Kidney glomerular epithelial cell (primary cell): ENCODE data around the gene BSND.

ENCODE experiments used
- DNase-seq: peaks from one replicate; lab custom pipeline; 2025; lab: John Stamatoyannopoulos, UW

Gene BSND

DNA sequence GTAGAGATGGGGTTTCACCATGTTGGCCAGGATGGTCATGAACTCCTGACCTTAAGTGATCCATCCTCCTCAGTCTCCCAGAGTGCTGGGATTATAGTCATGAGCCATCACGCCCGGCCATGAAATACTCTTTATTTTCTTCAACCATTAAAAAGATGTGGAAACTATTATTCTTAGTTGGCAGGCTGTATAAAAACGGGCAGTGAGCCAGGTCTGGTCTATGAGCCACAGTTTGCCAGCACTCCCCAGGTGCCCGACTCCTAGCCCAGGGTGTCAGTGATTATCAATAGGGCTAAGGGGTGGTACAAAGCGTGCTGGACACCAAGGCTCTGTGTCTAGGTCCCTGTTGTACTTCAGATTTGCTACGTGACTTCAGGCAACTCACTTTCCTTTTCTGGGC, 22.0 kb upstream of the BSND start:
- DNase-seq: no peak

DNA sequence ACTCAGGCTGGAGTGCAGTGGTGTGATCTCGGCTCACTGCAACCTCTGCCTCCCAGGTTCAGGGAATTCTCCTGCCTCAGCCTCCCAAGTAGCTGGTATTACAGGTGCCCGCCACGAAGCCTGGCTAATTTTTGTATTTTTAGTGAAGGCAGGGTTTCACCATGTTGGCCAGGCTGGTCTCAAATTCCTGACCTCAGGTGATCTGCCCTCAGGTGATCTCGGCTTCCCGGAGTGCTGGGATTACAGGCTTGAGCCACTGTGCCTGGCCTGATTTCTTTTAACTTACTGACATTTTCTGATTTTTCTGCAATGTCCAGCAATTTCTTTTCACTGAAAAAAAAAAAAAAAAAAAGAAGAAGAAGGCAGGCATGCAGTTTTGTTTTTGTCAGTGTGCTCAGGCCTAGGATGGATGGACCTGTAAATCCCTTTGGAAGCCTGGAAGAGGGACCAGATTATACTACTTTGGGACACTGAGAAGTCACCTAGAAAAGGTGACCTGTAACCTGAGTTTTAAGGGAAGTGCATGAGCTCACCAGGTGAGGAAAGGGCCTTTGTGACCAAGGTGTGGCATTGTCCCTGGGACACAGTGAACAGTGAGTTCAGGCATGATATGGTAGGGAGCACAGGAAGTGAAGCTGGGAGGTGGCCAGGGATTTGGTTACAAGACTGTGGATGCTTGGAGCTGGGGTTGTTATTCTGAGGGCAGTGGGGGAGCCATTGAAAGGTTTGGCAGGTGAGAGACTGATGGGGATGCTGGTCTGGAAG, 21.0 kb upstream of the BSND start:
- DNase-seq: no peak

GRCh38 chr1:54978528-54979326, 20.0 kb upstream of the BSND start:
- no peak for DNase-seq

DNA sequence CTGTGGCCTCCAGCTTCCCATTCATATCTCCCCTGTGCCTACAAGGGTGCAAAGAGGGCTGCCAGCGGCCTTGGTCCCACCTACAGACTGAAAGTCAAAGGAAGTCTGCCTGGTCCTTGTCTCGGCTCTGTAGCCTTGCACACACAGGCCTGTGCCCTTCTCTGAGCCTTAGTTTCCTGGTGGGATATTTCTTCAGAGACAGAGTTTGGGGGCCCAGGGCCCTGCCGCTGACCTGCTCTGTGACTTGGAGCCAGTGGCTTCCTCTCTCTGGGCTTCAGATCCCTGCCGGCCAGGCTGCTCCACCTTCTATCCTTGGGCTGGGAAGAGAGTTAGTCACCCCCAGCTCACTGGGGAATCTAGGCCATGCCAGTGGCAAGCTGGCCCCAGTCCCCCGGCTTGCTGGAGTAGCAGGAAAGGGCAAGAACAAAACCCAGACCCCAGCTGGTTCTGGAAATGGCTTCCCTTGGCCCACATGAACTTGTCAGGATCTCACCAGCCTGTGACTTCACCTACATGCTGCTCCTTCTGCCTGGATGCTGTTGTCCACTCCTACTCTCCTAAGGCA, 19.3 kb upstream of the BSND start:
- DNase-seq: no peak

- no peak for DNase-seq
These were observed 18.6 kb upstream of the BSND start for GRCh38 chr1:54980046-54980527.

DNA sequence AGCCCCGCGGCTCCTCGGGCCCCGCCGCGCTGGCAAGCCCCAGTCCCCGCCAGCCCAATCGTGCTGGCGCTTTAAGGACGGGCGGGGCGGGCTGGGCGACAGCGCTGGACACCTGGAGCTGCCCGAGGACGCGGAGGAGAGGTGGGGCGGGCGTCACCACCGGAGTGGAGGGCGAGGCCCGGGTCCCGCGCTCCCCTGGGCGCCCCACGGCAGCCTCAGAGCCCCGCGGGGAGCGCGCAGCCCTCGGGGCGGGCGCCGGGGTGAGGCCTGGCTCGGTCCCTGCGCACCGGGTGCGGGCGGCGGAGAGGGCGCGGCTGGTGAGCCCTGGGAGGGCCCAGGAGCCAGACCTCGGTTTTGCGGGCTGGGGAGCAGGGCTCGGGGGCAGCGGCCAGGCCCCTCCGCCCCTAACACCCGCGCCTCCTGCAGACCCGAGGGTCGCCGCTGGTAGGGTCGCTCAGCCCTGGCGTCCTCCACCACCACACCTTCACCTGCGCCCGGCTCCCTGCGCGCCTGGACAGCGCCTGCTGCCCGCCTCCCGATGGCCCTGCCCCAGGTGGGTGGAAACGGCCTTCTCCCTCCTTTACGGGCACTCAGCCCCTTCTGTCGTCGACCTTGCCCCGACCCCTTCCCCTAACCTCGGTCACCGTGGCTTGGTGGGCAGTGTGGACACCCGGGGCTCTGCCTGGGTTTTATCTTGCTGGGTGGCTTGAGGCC, 18.0 kb upstream of the BSND start, which contains the start of gene TMEM61:
TSS of gene TMEM61 (plus strand) at position 101 of the 714 bp plus-strand sequence. CDS start at position 539, 438 bp downstream.
- no peak for DNase-seq

DNA sequence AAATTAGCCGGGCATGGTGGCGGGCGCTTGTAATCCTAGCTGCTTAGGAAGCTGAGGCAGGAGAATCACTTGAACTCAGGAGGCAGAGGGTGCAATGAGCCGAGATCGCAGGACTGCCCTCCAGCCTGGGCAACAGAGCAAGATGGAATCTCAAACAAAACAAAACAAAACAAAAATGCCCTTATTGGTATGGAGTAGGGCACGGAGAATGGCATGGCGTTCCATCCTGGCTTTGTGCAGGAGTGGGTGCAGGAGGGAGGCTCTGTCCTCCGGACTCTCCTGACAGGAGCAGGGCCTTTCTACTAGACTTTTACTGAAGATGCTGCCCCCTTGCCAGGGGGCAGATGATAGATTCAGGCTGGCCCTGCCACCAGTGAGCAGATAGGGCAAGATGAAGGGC, 17.3 kb upstream of the BSND start:
- no peak for DNase-seq

DNA sequence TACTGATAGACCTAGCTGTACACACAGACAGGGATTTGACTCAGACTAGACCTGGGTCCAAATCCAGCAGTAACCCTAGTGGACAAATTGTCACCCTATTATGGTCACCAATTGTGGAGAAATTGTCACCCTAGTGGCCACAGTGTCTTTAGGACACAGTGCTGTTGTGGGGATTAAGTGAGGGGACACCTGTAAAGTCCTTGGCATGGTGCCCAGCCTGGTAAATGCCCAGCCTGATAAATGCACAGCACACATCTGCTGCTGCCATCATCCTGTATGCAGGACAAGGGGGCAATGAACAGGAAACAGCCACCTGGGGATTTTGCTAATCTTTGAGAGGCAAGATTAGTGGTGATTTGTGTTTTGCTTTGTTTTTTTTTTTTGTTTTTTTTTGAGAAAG, 16.0 kb upstream of the BSND start:
- DNase-seq: no peak

- DNase-seq: no peak
These were observed 14.4 kb upstream of the BSND start for GRCh38 chr1:54984131-54984842.

DNA sequence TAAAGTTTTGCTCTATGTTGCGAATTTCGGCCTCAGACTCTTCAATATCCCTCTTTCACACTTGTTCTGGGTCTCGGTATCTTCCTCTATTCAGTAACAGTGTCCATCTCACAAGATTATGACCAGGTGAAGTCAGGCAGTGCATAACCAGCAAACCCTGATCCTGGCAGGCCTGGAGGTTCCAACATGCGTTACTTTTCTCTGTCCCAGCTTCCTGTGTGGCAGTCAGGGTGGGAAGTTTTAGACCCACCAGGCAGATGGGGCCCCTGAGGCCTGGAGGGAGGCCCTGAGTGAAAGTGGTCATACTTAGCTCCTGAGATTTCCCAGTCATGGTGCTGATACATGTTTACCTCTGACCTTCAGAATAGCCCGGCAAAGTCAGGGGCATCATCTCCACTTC, 13.2 kb upstream of the BSND start:
- DNase-seq: no peak

DNA sequence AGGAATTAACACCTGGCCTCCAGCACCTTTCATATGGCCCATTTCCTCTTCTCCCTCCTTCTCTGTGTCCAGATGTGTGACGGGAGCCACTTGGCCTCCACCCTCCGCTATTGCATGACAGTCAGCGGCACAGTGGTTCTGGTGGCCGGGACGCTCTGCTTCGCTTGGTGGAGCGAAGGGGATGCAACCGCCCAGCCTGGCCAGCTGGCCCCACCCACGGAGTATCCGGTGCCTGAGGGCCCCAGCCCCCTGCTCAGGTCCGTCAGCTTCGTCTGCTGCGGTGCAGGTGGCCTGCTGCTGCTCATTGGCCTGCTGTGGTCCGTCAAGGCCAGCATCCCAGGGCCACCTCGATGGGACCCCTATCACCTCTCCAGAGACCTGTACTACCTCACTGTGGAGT, 12.7 kb upstream of the BSND start:
- DNase-seq: no peak

- DNase-seq: no peak
These were observed 12.2 kb upstream of the BSND start for GRCh38 chr1:54986533-54986932.

- no peak for DNase-seq
These were observed 11.3 kb upstream of the BSND start for GRCh38 chr1:54987427-54987826.

DNA sequence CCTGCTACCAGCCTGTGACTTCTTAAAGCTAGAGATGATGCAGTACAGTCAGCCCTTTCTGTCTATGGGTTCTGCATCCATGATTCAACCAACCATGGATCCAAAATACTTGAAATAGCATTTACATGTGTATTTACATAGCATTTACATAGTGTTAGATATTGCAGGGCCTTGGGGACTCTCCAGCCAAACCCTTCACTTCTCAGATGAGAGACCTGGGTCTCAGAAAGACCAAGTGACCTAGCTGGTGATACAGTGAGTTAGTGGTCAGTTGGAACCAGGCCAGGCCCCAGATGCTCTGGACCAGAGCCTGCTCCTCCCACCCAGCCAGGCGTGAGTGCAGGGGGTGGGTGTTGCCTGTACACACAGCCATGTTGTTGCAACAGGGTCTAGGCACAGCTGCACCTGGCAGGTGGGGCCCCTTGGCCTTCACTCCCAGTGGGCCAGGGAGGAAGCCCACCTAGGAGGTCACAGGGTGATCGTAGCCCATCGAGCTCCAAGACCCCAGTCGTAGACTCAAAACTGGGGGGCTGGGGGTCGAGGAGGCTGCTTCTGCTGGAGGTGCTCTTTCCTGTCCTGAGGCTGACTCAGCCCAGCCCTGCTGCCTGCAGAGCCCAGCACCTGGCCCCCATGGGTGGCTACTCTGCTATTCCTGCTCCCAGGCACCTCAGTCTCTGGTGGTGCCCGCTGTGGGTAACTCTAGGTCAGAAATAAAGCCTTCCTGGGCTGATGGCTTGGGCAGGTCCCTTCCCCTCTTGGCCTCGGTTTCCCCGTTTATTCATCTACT, 10.6 kb upstream of the BSND start:
- peak; percentile 69 for DNase-seq

DNA sequence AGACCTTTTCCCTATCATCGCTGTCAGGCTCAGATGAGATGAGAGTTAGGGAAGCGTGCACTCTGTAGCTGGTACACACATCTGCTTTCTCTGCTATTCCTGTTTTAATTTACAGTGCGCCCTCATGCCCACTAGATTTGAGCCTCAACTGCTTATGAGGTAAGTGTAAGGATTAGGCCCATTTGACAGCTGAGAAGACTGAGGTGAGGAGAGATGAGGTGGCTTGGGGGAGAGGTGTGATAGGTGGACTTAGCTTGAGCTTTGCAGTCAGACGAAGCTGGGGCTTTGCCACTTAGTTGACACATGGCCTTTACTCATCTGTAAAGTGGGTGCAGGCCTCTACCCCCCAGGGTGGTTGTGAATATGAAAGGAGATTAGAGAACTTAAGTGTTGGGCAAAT, 9.8 kb upstream of the BSND start:
- DNase-seq: no peak

DNA sequence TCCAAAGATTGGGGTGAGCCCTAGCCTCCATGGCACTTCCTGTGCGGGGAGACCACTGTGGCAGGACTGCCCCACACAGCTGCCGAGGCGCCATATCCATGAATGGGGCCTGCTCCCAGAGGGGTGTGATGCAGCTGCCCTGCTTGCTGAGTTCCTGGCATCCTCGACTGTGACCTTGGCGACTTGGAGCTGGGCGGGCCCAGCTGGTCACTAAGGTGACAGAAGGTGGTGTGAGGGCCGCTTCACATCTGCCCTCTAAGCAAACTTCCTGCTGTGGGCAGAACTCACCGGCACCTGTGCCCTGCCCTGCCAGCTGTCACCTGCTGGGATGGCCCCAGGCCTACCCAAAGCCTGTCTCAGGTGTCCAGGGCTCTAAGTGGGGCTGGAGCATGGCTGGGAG, 9.3 kb upstream of the BSND start:
- DNase-seq: no peak

DNA sequence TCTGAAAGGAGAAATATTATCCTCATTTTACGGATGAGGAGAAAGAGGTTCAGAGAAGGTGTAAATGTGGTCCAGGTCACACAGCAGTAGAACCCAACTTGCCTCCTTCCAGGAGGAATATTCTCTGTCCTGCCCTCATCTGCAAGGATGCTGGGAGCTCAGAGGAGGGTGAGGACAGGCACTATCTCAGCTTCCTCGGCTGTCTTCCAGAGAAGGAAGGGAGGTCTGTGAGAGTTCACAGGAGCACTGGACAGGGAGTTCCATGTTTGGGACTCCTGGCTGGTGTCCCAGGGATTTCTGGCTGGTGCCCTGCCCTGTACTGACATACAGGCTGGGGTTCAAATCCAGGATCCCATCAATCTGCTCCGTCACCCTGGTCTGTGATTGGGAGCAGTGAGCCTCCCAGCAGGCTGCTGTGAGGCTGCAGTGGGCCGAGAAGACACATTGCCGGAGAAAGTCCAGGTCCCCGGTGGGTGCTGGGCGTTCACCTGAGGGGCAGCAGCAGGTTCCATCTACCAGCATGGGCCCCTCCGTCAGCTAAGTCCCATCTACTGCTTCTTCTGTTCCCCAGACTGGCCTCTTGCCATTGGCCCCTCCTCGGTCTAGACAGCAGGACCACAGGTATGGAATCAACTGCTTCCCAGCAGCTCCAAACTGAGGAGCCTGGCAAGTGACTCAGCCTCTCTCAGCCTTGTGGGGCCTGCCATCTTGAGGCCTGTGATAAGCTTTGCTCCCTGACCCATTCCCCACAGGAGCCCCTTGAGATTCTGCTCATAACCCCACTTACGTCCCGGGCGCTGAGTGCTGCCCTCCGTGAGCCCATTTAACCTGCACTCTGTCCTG, 8.5 kb upstream of the BSND start:
- DNase-seq: no peak

DNA sequence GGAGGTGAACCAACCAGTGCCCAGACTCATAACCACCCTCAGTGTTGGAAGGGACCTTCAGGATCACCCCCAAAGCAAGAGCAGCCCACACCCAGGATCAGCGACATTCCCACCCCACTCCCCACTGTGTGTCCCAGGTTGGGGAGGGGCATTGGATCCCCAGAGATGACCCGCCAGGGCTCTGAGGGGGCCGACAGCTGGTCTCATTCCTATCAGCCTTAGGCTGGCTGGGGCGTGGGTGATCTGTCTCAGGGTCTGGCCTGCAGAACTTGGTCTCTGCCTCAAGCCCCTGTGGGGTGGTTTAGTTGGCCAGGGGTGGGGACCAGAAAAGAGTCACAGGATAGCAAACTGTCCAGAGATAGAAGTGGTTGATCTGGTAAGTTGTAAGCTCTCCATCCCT, 7.8 kb upstream of the BSND start:
- DNase-seq: no peak

GRCh38 chr1:54991939-54992338, 6.8 kb upstream of the BSND start:
- no peak for DNase-seq

- no peak for DNase-seq
These were observed 5.6 kb upstream of the BSND start for GRCh38 chr1:54993140-54993539.
